ENCODE measurements around the gene MACROD2. TPM values are rescaled to one million over a fixed set of nuclear protein-coding genes. Genes with fewer than 3 reads are reported as not detected.

MACROD2 gene
- total and polyA plus RNA-seq, 2 of the 4 experiments (the other 2 are of a cell fraction), result not detected

DNA sequence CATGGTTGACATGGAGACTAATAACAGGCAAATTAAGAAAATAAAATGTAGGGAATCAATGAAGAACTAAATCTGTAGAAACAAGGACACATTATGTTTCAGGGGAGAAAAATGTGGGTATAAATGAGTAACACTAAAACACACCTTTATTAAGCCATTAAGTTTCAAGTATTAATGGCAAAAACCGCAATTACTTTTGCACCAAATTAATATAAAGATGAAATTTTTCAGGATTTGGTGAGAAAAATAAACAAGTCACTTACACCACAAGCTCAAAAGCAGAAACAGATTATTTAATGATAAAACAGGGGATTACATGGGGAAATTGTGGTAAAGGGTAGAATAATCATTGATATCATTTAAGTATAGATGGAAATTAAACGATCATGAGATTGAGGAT is 1135.9 kb downstream of the MACROD2 start:
- Histone ChIP-seq H3K23ac (ENCODE audit: low read depth, low read length) (no peak overlapping the region), H4K8ac (ENCODE audit: low read depth in 2 of 2, low read length in 2 of 2) (no peak overlapping the region), H3K79me1 (ENCODE audit: low read depth in 1 of 2, low read length in 2 of 2) (no peaks in the 10 kb centered on the region), H3K4ac (ENCODE audit: low read depth, low read length) (no peak overlapping the region), H3K14ac (replicated peaks; ENCODE audit: low read depth, low read length) (no peak overlapping the region), H2AK5ac (ENCODE audit: low read depth, low read length) (no peak overlapping the region), H4K91ac (ENCODE audit: insufficient read depth, low read depth, low read length) (no peak overlapping the region), H2BK5ac (ENCODE audit: low read depth, low read length, poor library complexity, severe bottlenecking) (no peak overlapping the region), H4K5ac (ENCODE audit: low read depth, low read length) (no peak overlapping the region), H3K27ac (ENCODE audit: insufficient read depth, low read length) (no peak overlapping the region), H3K4me1 (ENCODE audit: control insufficient read depth, insufficient read depth, low read length) (no peaks in the 10 kb centered on the region), H3K18ac (ENCODE audit: low read depth, low read length) (no peak overlapping the region), H2AFZ (replicated peaks; ENCODE audit: low read length, poor library complexity) (no peak overlapping the region), H2BK120ac (ENCODE audit: low read depth, low read length) (no peak overlapping the region), H3K36me3 (ENCODE audit: control insufficient read depth, insufficient read depth, low read length) (no peaks in the 10 kb centered on the region), H3K56ac (ENCODE audit: extremely low read depth, insufficient read depth, low read length) (no peak overlapping the region), H2AK9ac (replicated peaks; ENCODE audit: low read depth, low read length, poor library complexity) (no peak overlapping the region), H3K4me3 (ENCODE audit: insufficient read depth, low read depth, low read length) (no peak overlapping the region), H3K9me1 (ENCODE audit: insufficient read depth, low read length) (no peaks in the 10 kb centered on the region), H3K9me3 (ENCODE audit: control insufficient read depth, insufficient read depth, low read length) (no peaks in the 10 kb centered on the region; the same call in 1 of the 2 replicates), H3K9ac (ENCODE audit: low read depth, low read length) (no peak overlapping the region), H4K20me1 (ENCODE audit: insufficient read depth, low read length) (no peaks in the 10 kb centered on the region), H2BK20ac (ENCODE audit: low read depth, low read length) (no peak overlapping the region), H3K27me3 (ENCODE audit: control insufficient read depth, insufficient read depth, low read length) (no peaks in the 10 kb centered on the region), H2BK15ac (ENCODE audit: low read depth, low read length) (no peak overlapping the region), H3K4me2 (ENCODE audit: low read depth, low read length) (no peak overlapping the region)
- no peak for DNase-seq
- WGBS, 2 experiments (ENCODE audit: extremely low coverage in 2 of 2, insufficient read length in 1 of 2), result no CpG with 5 or more reads among the region's 2 CpGs
- TF ChIP-seq, protein P1, sequence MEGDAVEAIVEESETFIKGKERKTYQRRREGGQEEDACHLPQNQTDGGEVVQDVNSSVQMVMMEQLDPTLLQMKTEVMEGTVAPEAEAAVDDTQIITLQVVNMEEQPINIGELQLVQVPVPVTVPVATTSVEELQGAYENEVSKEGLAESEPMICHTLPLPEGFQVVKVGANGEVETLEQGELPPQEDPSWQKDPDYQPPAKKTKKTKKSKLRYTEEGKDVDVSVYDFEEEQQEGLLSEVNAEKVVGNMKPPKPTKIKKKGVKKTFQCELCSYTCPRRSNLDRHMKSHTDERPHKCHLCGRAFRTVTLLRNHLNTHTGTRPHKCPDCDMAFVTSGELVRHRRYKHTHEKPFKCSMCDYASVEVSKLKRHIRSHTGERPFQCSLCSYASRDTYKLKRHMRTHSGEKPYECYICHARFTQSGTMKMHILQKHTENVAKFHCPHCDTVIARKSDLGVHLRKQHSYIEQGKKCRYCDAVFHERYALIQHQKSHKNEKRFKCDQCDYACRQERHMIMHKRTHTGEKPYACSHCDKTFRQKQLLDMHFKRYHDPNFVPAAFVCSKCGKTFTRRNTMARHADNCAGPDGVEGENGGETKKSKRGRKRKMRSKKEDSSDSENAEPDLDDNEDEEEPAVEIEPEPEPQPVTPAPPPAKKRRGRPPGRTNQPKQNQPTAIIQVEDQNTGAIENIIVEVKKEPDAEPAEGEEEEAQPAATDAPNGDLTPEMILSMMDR (conservative IDR thresholded peaks at IDR 0.05; ENCODE audit: low read depth, low read length), result no peak
- TF ChIP-seq MAFK (IDR thresholded peaks at IDR 0.05; ENCODE audit: low read depth, low read length) (no peak), MXI1 (IDR thresholded peaks at IDR 0.05; ENCODE audit: borderline replicate concordance, low read depth, low read length) (no peak), NFE2L2 (IDR thresholded peaks at IDR 0.05; ENCODE audit: low read depth, low read length) (no peak), CEBPB (IDR thresholded peaks at IDR 0.05; ENCODE audit: low read depth, low read length) (no peak), SMC3 (IDR thresholded peaks at IDR 0.05; ENCODE audit: low read depth, low read length) (no peak)
- ChIA-PET POLR2A (ENCODE audit: unreplicated experiment) (no interaction called here), CTCF (no interaction called here)
- dilution Hi-C loops (cut with HindIII; ENCODE audit: low sequenced_read_pairs, unreplicated experiment) (no loop called here), intact Hi-C loops (cut with micrococcal nuclease) (no loop called here), in situ Hi-C loops (cut with MboI; ENCODE audit: low sequenced_read_pairs) (no loop called here)
- BruUV-seq (replicated peaks), result no TSS peak
- no peak for ATAC-seq (ENCODE audit: low read depth)

Measured in IMR-90 (cell line).